Hindlimb muscle (tissue), 1 donor: ENCODE data around the gene LRRC37B. TPM values are rescaled to one million over a fixed set of nuclear protein-coding genes. Genes with fewer than 3 reads are reported as not detected.
"Not testable (repeated sequence)": the region's sequence is repeated elsewhere in the genome, so short reads cannot be mapped to it uniquely, and the experiment has no call there.

Experiments used
- DNase-seq: peaks from one replicate; pipeline ENCODE4 v3.0.0-alpha.2; 2013
- polyA plus RNA-seq: library from polyadenylated mRNA; unstranded; fragments of 120-200 nt; gene quantifications from one replicate; pipeline ENCODE4 v1.2.1, GENCODE V29; 2013; ENCODE audit not compliant: insufficient read length

The LRRC37B gene
- polyA plus RNA-seq, 1 donor: 13.8 TPM

DNA sequence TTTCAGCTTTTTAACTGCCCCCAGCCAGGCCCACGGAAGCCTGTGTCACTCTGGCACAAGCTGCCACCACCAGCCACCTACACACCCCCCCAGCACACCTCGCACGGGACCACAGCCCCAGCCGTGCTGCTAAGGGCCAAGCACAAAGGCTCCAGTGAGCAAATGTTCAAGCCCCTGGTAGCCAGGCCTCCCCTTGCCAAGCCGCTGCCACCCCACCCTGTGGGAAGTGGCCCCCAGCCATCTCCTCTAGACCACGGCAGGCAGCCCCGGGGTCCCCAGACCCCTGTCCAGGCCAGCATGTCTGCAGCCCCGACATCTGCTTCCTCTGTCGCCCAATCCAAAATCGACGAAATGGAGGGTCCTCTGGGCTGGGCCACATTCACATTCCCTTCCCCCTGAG, 35.1 kb downstream of the LRRC37B start:
- DNase-seq: not testable (repeated sequence)

DNA sequence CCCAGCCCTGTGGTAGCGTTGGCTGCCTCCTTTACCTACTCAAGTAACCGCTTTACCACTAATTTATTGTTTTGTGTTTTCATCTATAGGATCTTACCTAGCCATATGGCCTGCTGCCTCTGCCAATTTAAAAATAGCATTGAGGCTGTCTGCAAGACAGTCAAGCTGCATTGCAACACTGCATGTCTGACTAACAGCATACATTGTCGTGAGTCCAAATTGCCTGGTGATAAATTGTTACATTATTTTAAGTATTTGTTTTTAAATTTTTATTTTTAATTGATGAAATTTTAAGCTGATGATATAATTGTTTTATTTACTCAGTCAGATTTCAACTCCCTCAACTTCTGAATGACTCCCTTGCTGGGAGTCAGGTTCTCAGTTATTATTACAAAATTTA, 38.4 kb downstream of the LRRC37B start:
- DNase-seq: not testable (repeated sequence)

DNA sequence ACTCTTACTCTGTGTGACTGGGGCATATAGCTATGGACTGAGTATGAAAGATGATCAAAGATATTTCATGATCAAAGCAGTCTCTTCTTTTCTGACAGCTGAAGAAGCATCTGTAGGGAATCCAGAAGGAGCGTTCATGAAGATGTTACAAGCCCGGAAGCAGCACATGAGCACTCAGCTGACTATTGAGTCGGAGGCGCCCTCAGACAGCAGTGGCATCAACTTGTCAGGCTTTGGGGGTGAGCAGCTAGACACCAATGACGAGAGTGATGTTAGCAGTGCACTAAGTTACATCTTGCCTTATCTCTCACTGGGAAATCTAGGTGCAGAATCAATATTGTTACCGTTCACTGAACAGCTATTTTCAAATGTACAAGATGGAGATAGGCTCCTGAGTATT, 40.5 kb downstream of the LRRC37B start:
- DNase-seq: not testable (repeated sequence)

DNA sequence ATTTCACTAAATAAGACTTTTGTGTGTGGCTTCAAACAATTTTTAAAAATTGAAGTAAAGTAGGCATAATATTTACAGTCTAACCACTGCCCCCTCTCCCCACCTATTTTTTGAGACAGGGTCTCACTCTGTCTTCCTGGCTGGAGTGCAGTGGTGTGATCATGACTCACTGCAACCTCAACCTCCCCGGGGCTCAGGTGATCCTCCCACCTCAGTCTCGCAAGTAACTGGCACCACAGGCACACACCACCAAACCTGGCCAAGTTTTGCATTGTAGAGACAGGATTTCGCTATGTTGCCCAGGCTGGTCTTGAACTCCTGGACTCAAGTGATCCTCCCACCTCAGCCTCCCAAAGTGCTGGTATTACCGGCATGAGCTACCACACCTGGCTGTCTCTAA, 47.8 kb downstream of the LRRC37B start:
- not testable (repeated sequence) for DNase-seq

DNA sequence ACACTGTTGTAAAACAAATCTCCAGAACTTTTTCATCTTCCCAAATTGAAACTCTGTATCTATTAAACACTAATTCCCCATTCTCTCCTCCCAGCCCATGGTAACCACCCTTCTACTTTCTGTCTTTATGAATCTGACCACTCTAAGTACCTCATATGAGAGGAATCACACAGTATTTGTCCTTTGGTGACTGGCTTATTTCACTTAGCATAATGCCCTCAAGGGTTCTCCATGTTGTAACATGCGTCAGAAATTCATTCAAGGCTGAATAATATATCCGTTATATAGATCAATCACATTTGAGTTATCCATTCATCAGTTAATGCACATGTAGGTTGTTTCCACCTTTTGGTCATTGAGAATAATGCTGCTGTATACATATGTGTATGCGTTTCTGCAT, 48.2 kb downstream of the LRRC37B start:
- not testable (repeated sequence) for DNase-seq

DNA sequence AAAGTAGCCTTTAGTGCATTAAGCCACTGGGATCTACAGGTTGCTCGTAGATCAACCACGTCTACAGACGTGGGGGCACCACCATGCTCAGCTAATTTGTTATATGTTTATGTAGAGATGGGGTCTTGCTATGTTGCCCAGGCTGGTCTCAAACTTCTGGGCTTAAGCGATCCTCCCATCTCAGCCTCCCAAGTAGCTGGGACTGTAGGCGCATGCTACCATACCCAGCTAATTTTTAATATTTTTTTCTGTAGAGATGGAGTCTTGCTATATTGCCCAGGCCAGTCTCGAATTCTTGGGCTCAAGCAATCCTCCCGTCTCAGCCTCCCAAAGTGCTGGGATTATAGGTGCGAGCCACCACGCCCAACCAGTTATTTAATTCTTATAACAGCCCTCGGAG, 49.3 kb downstream of the LRRC37B start:
- not testable (repeated sequence) for DNase-seq

DNA sequence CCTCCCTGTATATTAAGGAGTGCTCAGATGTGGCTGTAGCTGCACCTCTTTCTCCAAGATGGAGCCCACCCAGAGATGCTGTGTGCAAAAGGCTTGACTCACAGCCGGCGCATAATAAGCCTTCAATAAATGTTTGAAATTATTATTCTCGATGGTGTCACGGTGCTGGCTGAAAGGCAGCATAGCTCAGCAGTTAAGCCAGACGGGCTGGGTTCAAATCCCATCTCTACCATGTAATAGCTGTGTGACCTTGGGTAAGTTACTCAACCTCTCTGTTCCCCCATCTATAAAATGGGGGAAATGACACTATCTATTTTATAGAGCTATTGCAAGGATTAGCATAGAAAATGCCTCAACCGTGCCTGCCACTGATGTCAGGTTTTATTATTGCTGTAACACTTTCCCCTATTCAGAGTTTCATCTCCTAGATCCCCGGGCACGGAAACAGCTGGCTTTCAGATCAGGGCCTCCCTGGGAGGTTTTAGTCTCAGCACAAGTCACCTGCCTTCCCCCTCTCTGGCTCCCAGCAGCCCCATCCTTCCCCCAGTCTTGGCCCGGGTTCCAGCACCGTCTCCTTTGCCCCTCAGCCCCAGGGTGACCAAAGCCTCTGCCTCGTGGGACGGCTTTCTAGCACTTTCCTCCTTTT, 50.4 kb downstream of the LRRC37B start:
- DNase-seq: not testable (repeated sequence)

DNA sequence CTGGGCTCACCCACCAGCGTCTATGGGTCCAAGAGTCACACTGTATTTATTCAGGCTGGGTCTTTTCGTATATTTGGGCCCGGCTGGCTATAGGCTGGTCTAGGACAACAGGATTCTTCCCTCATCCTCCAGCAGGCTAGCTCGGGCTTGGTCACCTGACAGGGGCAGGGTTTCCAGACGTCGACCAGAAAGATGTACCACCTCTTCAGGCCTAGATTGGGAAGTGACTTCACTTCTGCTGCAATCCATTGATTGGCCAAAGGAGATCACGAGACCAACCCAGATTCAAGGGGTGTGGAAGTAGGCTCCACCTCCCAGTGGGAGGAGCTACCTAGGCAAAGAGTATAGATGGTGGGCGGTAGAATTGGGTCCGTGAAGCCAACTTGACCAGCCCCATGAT, 53.5 kb downstream of the LRRC37B start:
- not testable (repeated sequence) for DNase-seq

DNA sequence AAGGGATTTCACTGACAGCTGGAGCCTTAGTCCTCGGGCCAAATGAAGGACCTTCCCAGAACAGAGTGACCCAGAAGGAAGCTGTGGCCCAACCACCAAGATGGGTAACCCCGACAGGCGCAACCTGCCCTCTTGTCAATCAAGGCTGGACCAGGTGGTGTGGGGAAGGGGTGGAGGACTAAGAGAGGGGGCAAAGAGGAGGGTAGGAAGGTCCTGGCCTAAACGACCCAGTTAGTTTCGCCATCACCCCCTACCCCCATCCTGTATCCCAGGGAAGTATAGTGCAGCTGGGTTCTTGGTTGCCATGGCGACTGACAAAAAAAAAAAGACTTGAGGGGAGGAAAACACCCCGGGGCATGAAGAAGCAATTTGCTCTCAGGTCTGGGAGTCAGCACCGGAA, 54.7 kb downstream of the LRRC37B start:
- DNase-seq: not testable (repeated sequence)

DNA sequence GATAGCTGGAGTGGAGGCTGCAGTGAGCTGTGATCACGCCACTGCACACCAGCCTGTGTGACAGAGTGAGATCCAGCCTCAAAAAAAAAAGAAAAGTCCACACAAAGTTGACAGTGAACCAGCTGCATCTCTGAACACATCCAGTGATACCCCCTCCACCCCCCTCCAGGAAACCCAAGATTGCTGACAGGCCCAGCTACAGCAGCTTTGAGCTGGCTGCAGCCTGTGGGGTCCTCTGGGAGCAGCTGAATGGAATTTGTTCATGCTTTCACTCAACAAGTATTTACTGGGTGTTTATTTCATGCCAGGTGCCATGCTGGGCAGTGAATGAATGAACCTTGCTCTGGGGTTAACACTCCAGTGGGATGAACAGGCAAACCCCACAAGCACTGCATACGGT, 56.9 kb downstream of the LRRC37B start:
- not testable (repeated sequence) for DNase-seq

DNA sequence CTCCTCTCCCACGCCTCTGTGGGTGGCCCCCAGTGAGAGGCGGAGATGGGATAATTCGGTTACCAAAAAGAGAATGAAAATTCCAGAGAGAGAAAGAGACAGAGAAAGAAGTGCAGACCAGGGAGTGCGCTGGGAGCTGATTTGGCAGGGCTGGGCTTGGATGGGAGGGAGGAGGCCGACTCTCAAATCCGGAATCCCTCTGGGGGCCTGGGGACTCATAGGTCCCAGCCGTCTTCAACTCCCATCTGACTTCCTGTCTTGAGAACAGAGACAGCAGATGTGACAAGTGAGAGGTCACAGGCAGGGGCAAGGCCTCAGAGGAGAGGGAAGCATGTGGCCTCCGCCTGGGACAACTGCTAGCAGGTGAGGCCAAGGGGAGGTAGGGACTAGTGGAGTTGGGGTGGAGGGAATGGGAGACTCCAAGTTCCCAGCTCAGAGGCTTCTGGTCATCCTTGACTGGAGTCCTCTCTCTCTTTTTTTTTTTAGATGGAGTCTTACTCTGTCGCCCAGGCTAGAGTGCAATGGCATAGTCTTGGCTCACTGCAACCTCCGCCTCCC, 59.0 kb downstream of the LRRC37B start:
- not testable (repeated sequence) for DNase-seq

DNA sequence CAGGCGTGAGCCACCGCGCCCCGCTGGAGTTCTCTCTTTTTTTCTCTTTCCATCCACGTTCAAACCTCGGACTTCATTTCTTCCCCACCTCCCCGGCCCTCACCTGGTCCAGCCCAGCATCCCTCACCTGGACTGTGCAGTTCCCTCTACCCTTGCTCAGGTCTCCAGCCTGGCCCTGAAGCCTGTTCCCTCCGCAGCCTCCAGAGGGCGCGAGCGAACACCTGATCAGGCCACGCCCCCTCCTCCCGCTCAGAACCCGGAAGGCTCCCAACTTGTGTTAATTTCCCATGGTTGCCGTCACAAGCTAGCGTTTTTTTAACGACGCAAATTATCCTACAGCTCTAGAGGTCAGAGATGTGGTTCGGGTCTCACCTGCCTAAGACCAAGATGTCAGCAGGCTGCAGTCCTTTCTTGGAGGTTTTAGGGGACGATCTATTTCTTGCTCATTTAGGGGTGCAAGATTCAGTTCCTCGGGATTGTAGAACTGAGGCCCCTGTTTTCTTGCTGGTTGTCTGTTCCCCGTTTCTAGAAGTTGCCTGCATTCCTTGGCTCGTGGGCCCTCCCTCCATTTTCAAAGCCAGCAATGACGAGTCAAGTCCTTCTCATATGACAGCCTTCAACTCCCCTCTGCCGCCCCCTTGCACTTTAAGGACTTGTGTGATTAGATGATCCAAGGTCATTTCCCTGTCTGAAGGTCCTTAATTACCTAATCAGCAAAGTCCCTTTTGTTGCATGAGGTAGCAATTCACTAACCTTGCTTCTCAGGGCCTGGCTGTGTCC, 59.9 kb downstream of the LRRC37B start:
- DNase-seq: not testable (repeated sequence)

DNA sequence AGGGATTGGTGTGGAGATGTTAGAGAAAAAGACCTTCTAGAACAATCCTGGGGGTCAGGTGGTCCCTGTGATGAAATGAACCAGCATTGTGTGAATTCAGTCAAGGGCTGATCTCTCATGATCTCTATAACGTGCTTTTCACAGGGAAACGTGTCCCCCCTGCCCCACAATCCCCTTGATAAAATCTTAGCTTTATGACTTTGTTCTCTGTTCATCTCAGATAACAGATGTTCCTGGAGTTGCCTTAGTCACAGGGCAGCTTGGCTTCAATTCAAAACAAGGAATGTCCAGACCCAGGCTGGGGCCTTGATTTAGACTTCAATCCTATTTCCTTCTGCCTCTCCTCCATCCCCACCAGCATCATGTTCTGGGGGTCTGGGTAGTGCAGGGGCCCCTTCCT, 61.9 kb downstream of the LRRC37B start:
- DNase-seq: not testable (repeated sequence)

DNA sequence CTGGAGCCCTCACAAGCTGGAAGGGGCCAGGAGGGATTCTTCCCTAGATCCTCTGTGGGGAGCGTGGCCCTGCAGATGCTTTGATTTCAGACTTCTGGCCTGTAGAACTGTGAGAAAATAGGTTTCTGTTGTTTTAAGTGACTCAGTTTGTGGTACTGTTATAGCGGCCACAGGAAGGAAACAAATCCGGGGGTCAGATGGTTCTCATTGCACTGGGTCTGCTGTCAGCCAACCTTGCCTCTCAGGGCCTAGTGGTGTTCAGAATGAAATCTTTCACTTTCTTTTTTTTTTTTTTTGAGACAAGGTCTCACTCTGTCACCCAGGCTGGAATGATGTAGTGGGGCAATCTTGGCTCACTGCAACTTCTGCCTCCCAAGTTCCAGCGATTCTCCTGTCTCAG, 64.8 kb downstream of the LRRC37B start:
- not testable (repeated sequence) for DNase-seq

DNA sequence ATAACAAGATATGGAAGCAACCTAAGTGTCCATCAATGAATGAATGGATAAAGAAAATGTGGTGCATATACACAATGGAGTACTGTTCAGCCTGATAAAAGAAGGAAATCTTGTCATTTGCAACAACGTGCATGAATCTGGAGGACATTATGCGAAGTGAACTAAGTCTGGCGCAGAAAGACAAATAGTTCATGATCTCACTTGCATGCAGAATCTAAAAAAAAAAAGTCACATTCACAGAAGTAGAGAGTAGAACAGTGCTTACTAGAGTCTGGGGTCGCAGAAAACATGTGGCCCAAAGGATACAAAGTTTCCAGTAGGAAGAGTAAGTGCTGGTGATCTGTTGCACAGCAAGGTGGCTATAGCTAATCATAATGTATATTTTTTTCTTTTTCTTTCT, 65.9 kb downstream of the LRRC37B start:
- not testable (repeated sequence) for DNase-seq

DNA sequence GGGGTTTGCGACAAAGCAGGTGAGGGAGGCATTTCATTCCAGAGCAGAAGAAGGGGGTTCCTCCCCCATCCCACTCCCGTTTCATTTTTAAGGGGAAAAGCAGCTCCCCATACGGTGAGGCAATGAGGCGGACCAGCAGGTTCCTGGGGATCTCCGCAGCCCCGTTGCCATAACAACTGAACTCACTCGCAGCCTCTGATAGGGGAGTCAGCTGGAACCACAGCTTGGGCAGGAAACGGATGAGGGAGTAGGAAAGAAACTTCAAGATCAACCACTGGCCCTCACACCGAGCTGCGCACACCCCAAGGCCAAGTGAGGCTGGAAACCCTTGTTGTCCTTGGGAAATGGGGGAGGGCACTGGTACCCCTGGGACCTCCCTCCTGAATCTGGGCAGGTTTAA, 72.6 kb downstream of the LRRC37B start:
- peak; percentile 62 for DNase-seq

DNA sequence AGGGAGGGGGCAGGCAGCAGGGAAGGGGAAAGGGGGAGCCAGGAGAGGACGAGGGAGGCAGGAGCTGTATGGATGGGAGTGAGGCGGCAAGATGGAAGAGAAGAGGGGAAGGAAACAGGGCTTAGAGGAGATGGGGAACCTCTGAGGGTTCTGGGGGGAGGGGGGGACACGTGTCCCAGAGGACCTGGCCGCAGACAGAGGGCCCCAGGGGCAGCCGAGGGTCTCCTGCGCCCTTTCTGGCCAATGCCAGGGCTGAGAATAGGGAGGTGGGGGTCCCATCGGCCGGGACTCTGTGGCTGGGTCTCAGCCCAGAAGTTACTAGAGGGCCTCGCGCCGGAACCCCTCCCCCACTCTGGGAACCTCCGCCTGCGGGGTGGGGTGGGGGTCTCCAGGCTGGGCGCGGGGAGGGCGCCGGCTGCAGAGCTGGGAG, 76.4 kb downstream of the LRRC37B start:
- not testable (repeated sequence) for DNase-seq

DNA sequence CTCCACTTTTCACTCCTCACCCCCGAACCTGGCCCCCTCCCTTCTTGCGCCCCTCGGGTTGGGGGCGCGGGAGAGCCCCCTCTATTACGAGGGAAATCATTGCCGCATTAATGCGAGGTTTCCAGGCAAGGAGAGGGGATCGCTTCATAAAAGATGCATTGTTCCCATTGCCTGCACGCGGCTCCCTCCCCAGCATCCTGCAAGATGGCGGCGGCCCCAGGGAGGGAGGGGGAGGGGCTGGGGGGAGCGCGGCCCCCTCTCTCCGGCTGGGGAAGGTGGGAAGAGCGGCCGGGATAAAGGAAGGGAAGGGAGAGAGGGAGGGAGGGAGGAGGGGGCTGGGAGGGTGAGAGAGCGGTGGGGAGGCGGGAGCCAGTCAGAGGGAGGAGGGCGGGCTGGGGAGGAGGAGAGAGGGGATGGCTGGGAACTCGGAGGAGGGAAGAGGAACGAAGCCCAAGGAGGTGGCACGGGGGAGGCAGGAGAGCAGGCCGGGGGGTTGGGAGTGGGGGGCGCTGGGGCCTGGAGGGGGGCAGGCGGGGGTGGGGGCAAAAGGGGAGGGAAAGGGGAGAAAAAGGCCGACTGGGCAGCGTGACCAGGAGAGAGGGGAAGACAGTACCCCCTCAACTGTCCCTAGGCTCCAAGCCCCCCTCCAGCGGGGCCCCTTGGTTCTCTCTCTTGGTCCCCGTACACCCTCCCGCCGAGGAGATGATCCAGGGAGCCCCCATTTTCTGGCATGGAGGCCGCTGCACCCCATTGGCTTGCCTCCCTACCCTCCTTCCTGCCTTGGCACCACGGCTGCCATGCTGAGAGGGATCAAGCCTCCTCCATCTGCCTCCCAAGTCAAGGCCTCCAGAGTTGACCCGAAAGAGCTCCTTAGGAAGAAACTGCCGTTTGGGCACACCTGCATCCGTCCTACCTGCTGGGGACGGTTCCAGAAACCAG, 77.1 kb downstream of the LRRC37B start:
- peak; percentile 66 for DNase-seq

DNA sequence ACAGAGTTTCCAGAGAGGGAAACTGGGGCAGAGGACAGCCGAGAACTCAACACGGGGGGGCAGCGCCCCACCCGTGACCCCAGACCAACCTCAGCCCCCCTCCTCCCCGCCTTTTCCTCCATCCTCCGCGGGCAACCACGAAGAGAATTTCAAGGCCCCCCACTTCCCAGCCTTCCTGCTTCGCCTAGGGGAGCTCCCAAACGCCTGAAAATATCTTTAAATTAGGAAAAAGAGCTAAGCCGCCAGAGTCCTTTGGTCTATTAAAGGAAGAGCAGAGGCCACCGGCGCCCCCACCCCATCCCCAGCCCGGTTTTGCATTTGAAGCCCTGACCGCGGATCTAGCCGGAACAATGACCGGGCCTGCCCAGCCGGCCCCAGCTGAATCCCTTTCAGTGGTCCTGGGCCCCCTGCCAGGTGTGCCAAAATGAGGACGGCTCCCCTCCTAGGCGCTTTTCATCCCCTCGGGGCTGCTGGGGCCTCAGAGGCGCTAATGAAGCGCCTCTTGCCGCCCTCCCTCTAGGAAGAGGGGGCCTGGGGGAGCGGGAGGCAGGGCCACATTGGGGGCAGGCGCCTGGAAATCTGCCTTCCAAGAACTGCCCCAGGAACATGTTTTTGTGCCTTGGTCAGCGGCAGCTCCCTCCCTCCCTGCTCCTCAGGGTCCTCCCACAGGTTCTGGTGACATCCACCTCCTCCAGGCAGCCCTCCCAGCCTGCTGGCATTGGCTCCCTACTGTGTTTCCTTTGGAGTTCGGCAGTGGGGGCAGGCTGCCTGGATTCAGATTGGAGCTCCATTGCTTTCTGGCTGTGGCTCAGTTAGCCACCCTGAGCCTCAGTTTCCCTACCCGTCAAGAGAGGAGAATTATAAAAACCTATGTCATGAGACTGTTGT, 78.0 kb downstream of the LRRC37B start:
- DNase-seq: not testable (repeated sequence)

DNA sequence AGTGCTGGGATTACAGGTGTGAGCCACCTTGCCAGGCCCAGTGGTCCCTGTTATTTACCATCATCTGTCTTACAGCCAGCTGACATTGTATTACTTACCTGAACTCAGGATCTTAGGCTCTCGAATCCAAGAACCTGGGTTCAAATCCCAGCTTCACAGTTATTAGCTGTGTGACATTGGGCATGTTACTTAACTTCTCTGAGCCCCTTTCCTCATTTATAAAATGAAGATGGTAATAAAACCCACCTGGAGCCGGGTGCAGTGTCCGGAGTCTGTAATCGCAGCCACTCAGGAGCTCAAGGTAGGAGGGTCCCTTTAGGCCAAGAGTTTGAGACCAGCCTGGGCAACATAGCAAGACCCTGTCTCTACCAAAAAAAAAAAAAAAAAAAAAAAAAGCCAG, 79.7 kb downstream of the LRRC37B start:
- not testable (repeated sequence) for DNase-seq

DNA sequence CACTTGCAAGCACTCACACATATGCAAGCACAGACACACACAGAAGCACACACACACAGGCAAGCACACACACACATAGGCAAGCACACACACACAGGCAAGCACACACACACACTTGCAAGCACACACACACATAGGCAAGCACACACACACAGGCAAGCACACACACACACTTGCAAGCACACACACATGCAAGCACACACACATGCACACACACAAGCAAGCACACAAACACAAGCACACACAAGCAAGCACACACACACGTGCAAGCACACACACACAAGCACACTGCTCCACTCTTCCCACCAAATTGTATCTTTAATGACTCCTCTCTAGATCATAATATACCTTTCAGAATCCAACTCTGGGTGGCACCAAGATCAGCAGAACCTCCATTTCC, 84.9 kb downstream of the LRRC37B start:
- not testable (repeated sequence) for DNase-seq
